Measurements from ENCODE around the gene SLC18A3.

- TF ChIP-seq CTCF (conservative IDR thresholded peaks at IDR 0.05; ENCODE audit: low read depth, low read length) (no peak), EZH2phosphoT487 (IDR thresholded peaks at IDR 0.05; ENCODE audit: borderline replicate concordance, low read length) (no peak)
Measured at GRCh38 chr10:49567810-49568209, 42.3 kb upstream of the SLC18A3 start.

Data from PC-3 (cell line).